ENCODE results near the gene ADAMTS18. TPM values are rescaled to one million over a fixed set of nuclear protein-coding genes. Genes with fewer than 3 reads are reported as not detected.

ADAMTS18 gene
- polyA plus RNA-seq, 2 of the 4 experiments (the other 2 are of a cell fraction) = 0.03 TPM; not detected in 1

DNA sequence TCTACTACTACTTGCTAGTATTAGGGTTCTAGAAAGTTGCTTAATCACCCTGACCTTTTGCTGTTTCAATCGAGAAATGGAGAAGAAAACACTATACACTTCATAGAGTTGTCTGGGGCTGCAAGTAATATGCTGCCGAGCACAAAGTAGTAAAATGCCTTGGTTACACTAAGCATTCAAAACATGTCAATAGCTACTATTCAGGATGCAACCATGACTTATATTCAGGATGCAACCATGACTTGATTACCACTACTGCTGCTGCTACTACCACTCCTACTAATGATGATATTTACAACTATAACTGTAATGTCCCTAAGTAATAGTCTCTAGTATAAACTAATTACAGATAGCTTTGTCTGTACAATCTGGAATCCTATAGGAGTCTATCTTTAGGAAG lies 35.3 kb downstream of the ADAMTS18 start:
- ChIA-PET CTCF (interaction anchor here (0.9 to 1.1 kb wide), 3 partner anchors 13 to 19 kb away, joined by 3 read pairs; no protein-coding TSS in a partner anchor), POLR2A (no interaction called here)
- ATAC-seq (no peak), DNase-seq (ENCODE audit: low read depth in 1 of 2, low spot score in 1 of 2) (no peak), FAIRE-seq (no peak)
- Histone ChIP-seq H3K4me2 (no peak overlapping the region), H3K27ac (no peak overlapping the region), H3K4me1 (no peaks in the 10 kb centered on the region), H3K9me3 (no peaks in the 10 kb centered on the region), H3K4me3 (no peak overlapping the region)
- WGBS (ENCODE audit: missing lambda C conversion rate) = 22% methylated on average over 2 of the region's 2 CpGs
- TF ChIP-seq BHLHE40 (IDR thresholded peaks at IDR 0.05; ENCODE audit: low read depth, low read length) (no peak), SMC3 (IDR thresholded peaks at IDR 0.05) (no peak)

DNA sequence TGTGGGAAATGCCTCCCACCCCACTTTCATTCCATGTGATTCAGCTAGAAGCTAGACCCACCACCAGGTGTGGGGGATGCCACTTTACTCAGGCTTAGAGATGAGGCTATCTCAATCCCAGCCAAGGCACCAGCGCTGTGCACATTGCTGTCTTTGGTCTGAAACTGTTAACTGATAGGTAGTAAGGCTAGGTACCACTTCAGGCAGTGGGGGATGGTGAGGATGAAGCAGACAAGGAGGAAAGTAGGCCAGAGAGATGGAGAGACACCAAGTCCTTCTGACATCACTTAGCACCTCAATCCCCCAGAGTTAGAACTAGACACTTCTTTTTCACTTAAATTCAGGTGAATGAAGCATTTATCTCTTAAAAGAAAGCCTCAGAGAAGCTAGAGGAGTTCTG lies 35.8 kb downstream of the ADAMTS18 start:
- CTCF ChIA-PET = interaction anchor here (0.9 to 1.0 kb wide), 2 partner anchors 14 to 16 kb away, joined by 3 read pairs; no protein-coding TSS in a partner anchor
- no peak overlapping the region for H3K4me3 ChIP-seq
- ATAC-seq (no peak), FAIRE-seq (no peak), DNase-seq (ENCODE audit: low read depth in 1 of 2, low spot score in 1 of 2) (no peak)
- WGBS (ENCODE audit: missing lambda C conversion rate) = 22% methylated on average over 1 of the region's 1 CpG
- TF ChIP-seq RAD21 (conservative IDR thresholded peaks at IDR 0.05 in 1 of 2, IDR thresholded peaks at IDR 0.05 in 1 of 2) (no peak), RCOR1 (IDR thresholded peaks at IDR 0.05; ENCODE audit: low read depth, low read length) (no peak), TP53 (CRISPR knock-in tag; IDR thresholded peaks at IDR 0.05) (no peak), POLR2AphosphoS2 (conservative IDR thresholded peaks at IDR 0.05; ENCODE audit: low read length) (no peak), HDAC2 (IDR thresholded peaks at IDR 0.05) (no peak), ZNF302 (CRISPR knock-in tag; IDR thresholded peaks at IDR 0.05) (no peak), CBX8 (IDR thresholded peaks at IDR 0.05) (no peak), HEYL (CRISPR knock-in tag; IDR thresholded peaks at IDR 0.05) (no peak), GATA3 (IDR thresholded peaks at IDR 0.05; ENCODE audit: borderline replicate concordance) (no peak), PHF8 (IDR thresholded peaks at IDR 0.05; ENCODE audit: borderline replicate concordance, low read depth) (no peak), CEBPB (IDR thresholded peaks at IDR 0.05) (no peak), ZFP36 (IDR thresholded peaks at IDR 0.05; ENCODE audit: borderline replicate concordance, partially characterized antibody) (no peak)
- TF ChIP-seq, protein P1, sequence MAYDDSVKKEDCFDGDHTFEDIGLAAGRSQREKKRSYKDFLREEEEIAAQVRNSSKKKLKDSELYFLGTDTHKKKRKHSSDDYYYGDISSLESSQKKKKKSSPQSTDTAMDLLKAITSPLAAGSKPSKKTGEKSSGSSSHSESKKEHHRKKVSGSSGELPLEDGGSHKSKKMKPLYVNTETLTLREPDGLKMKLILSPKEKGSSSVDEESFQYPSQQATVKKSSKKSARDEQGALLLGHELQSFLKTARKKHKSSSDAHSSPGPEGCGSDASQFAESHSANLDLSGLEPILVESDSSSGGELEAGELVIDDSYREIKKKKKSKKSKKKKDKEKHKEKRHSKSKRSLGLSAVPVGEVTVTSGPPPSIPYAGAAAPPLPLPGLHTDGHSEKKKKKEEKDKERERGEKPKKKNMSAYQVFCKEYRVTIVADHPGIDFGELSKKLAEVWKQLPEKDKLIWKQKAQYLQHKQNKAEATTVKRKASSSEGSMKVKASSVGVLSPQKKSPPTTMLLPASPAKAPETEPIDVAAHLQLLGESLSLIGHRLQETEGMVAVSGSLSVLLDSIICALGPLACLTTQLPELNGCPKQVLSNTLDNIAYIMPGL (CRISPR knock-in tag; IDR thresholded peaks at IDR 0.05; ENCODE audit: borderline replicate concordance) = no peak
- H3K4me2 ChIP-seq = no peak overlapping the region
- H3K27ac ChIP-seq = no peak overlapping the region
- no peaks in the 10 kb centered on the region for H3K9me3 ChIP-seq
- POLR2A ChIA-PET = no interaction called here
- H3K4me1 ChIP-seq = no peaks in the 10 kb centered on the region

DNA sequence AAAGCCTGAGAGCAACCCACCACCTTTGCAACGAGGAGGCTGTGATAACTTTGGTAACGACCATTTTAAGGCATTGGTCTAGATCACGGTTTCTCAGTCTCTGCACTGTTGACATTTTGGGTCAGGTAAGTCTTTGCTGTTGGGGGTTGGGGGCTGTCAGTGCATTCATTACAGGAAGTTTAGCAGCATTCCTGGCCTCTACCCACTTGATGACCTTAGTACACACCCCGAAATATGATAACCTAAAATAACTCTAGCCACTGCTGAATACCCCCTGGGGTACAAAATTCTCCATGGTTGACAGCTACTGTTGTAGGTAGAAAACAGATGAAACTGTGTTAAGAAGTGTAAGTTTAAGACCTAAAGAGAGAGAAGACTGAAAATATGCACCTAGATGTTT lies 36.3 kb downstream of the ADAMTS18 start:
- ATAC-seq = no peak
- Histone ChIP-seq H3K4me3 (no peak overlapping the region), H3K9me3 (no peaks in the 10 kb centered on the region), H3K27ac (no peak overlapping the region), H3K4me1 (no peaks in the 10 kb centered on the region), H3K4me2 (no peak overlapping the region)
- no peak for FAIRE-seq
- ChIA-PET POLR2A (no interaction called here), CTCF (no interaction called here)
- TF ChIP-seq, protein P2, sequence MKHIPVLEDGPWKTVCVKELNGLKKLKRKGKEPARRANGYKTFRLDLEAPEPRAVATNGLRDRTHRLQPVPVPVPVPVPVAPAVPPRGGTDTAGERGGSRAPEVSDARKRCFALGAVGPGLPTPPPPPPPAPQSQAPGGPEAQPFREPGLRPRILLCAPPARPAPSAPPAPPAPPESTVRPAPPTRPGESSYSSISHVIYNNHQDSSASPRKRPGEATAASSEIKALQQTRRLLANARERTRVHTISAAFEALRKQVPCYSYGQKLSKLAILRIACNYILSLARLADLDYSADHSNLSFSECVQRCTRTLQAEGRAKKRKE (CRISPR knock-in tag; IDR thresholded peaks at IDR 0.05; ENCODE audit: low read depth) = no peak
- TF ChIP-seq PHF8 (IDR thresholded peaks at IDR 0.05; ENCODE audit: borderline replicate concordance, low read depth) (no peak), SREBF2 (IDR thresholded peaks at IDR 0.05) (no peak), HOXB13 (CRISPR knock-in tag; IDR thresholded peaks at IDR 0.05; ENCODE audit: low read depth) (no peak), CHD2 (IDR thresholded peaks at IDR 0.05; ENCODE audit: low read length, partially characterized antibody) (no peak), RARB (CRISPR knock-in tag; IDR thresholded peaks at IDR 0.05) (no peak)
- TF ChIP-seq, protein P3, sequence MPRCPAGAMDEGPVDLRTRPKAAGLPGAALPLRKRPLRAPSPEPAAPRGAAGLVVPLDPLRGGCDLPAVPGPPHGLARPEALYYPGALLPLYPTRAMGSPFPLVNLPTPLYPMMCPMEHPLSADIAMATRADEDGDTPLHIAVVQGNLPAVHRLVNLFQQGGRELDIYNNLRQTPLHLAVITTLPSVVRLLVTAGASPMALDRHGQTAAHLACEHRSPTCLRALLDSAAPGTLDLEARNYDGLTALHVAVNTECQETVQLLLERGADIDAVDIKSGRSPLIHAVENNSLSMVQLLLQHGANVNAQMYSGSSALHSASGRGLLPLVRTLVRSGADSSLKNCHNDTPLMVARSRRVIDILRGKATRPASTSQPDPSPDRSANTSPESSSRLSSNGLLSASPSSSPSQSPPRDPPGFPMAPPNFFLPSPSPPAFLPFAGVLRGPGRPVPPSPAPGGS (IDR thresholded peaks at IDR 0.05) = no peak
- no peak for DNase-seq (ENCODE audit: low read depth in 1 of 2, low spot score in 1 of 2)
- WGBS (ENCODE audit: missing lambda C conversion rate) = 32% methylated on average over 4 of the region's 4 CpGs
